ENCODE measurements around the gene HSPB9.

HSPB9 gene

GRCh38 chr17:42146911-42147607, 24.5 kb downstream of the HSPB9 start:
- DNase-seq = no peak

DNA sequence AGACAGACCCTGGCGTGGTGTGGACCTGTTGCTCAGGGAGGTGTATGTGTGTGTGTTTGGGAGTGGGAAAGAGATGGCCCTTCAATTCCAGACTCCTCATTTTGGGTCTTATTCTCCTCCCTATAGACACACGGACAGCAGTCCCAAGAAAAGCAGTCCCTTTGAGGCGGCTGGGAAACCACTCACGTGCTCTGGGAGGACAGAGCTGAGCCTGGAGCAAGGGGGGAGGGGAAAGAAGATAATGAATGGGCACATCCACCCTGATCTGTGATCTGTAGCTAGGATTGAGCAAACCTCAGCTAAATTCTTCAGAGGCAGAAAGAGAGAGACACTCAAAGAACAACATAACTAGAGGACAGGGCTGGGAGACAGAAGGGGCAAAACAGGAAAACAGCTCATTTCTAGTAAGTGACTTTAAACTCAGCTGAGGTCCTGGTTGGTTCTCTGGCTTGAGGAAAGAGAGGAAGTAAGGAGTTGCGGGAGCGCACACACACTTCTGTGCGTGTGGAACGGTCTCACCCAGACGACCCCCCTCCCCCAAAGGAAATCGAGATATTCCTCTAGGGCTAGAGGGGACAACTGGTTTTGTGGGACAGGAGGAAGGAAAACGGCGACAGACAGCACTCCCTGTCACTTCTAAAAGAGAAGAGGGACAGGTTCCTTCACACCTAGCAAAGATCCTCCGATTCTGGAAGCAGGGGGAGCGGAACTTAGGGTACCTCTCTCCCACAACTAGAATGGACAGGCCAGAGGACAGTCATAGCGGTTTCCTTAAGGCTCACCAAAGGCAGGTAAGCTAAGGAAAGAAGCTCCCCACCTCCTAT, 31.5 kb downstream of the HSPB9 start:
- DNase-seq = no peak

- DNase-seq = no peak
Observed at GRCh38 chr17:42155614-42156045, 33.0 kb downstream of the HSPB9 start.

DNA sequence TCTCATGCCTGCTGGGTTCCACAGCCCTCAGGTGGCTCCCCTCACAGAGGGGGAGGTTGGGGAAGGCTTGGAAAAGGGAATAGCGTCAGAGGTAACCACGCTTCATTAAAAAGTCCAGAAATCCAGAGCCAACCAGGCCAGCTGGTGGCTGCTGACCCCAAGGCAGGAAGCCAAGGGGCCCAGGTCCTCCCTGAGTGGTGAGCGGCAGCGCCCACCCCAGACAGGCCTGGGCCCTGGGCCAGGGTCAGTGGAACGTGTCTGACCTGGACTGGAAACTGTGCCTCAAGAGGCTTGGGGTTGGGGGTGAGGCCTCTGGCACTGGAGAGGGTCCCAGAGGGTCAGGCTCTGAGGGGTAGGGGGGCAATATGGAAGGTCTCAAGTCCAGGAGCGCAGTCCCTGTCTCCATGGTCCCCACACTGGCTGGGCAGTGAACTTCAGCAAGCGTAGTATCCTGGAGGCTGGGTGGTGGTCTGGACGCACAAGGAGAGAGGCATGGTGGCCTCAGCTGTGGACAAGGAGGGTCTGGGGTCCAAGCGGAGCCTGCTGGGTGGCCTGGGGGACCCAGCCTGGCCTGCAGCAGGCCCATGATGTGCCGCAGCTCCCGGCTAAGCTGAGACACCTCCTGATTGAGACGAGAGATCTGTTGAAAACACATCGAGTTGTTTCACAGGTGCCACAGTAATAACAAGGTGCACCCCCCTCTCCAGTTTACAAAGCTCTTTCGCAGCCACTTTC, 37.4 kb downstream of the HSPB9 start:
- no peak for DNase-seq

GRCh38 chr17:42160531-42160910, 37.9 kb downstream of the HSPB9 start:
- no peak for DNase-seq

DNA sequence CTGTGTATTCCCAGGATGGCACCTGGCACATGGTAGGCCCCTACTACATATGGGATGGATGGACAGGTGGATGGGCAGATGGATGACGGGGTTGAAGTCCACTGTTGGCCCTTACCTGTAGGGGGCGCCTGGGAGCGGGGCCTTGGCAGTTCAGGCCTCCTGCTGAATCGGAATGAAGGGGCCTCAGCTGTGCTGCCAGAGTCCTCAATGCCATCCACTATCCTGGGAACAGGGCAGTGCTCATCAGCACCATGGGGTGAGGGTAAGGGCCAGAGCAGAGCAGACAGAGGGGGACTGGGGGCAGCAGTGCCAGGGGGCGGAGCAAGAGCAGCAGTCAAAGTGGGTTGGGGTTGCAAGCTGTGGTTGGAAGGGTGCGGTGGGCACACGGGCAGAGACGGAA, 40.5 kb downstream of the HSPB9 start:
- DNase-seq = no peak

GRCh38 chr17:42163696-42164407, 41.2 kb downstream of the HSPB9 start:
- no peak for DNase-seq

- no peak for DNase-seq
Observed at GRCh38 chr17:42165751-42166150, 43.1 kb downstream of the HSPB9 start.

GRCh38 chr17:42166196-42166763, 43.7 kb downstream of the HSPB9 start:
- DNase-seq = no peak

DNA sequence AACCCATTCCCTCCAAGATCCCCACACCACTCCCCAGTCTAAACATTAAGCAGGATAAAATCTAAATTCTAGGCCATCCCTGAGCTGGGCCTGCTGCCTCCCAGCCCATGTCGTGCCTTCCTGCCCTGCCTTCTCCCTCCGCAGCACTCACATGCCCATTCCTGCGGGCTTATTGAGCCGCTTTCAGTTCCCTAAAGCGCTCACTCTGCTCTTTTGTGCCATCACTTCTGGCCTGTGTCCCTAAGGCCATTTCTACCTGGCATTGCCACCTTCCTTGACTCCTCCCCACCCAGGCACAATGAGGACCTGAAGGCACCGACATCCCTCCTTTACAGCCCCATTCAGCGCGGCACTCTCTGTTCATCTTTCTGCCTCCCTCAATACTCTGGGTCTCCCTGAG, 45.2 kb downstream of the HSPB9 start:
- DNase-seq = no peak

DNA sequence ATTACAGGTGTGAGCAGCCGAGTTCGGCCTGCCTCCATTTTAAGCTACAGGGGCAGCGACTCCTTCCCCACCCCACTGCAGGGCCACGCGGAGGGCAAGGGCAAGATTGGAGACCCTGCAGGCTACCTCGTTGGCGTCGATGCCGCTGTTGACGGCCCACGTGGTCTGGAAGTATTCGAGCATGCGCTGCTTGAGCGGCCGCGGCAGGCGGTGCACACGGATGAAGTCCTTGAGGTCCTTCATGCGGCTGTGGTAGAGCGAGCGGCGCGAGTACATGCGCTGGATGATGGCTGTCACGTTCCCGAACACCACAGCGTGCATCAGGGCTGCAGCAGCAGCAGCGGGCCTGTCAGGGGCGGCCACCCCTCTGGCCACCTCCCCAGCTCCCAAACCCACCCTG, 46.7 kb downstream of the HSPB9 start:
- no peak for DNase-seq

DNA sequence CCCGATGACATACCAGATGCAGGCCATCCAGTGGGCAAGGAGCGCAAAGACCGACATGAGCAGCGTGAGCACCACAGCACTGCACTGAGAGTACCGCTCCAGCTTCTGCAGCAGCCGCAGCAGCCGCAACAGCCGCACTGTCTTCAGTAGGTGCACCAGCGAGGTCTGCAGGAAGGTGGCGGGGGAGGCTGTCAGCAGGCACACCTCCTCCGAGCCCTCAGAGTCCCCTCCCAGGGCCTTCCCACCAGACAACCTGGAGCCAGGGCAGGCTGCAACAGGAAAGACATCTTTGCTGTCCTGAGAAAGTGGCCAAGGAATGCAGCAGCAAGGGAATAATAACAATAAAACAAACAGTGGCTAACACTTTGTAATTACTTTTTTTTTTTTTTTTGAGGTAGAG, 49.2 kb downstream of the HSPB9 start:
- no peak for DNase-seq
